ENCODE results near the gene AKAP13.

DNA sequence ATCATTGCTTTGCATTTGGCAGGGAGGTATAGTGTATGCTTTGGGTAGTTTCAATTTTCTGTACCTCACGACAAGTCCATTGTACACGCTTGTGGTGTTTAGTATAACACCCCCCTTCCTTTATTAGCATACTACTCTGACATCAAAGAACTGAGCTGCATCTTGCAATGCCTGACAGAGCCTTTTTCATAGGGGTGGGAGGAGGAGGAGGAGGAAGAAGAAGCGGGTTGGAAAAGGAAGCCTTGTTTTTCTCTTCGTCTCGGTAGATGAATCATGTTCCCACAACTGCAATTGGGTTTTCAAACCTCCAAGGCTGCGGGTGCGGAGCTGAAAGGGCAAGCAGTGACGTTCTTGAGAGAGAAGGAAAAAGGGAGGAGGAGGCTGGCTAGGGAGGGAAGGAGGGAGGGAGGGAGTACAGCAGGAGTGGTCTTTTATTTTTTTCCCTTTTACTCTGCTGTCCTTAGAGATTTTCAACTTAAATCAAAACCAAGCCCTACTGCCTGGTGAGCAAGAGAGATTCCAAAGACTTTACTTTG, 238.6 kb downstream of the AKAP13 start:
- TF ChIP-seq, protein P1, sequence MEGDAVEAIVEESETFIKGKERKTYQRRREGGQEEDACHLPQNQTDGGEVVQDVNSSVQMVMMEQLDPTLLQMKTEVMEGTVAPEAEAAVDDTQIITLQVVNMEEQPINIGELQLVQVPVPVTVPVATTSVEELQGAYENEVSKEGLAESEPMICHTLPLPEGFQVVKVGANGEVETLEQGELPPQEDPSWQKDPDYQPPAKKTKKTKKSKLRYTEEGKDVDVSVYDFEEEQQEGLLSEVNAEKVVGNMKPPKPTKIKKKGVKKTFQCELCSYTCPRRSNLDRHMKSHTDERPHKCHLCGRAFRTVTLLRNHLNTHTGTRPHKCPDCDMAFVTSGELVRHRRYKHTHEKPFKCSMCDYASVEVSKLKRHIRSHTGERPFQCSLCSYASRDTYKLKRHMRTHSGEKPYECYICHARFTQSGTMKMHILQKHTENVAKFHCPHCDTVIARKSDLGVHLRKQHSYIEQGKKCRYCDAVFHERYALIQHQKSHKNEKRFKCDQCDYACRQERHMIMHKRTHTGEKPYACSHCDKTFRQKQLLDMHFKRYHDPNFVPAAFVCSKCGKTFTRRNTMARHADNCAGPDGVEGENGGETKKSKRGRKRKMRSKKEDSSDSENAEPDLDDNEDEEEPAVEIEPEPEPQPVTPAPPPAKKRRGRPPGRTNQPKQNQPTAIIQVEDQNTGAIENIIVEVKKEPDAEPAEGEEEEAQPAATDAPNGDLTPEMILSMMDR (IDR thresholded peaks at IDR 0.05), result no peak
- TF ChIP-seq POLR2A (IDR thresholded peaks at IDR 0.05), result no peak
